ENCODE measurements around the gene CDC6. TPM values are rescaled to one million over a fixed set of nuclear protein-coding genes. Genes with fewer than 3 reads are reported as not detected.

The CDC6 gene
- total and polyA plus RNA-seq, 2 of the 8 experiments (the other 6 are each of a cell fraction or from before 2014, with no cell fraction given): 50.5 to 140 TPM

DNA sequence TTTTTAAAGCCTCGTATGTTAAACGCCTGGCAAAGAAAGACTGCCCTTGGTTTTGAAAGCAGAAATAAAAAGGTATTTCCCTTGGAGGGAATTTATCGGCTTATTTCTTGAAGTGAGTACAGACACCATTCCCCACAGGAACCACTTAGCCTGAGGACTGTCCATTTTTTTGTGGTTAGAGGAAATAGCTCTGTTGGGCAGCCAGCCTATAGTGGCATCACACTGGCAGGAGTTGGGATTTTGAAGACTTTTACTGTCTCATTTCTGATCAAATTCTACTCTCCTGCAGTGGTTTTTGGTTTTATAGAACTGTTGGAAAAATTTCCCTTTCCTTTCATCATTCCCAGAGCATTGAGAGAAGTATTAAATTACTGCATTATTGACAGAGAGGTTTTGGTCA, 34.1 kb upstream of the CDC6 start:
- Histone ChIP-seq H2BK20ac (ENCODE audit: low read length) (no peak overlapping the region), H3K79me1 (ENCODE audit: low read depth, low read length) (no peaks in the 10 kb centered on the region), H3K36me3 (ENCODE audit: control insufficient read depth in 2 of 4, insufficient read depth in 4 of 4, low read length in 3 of 4) (peaks cover 0 to 7% (median 3%) of the 10 kb centered on the region in 4 experiments; a peak in 5 of 8 replicates), H4K91ac (replicated peaks; ENCODE audit: insufficient read length, low read length) (no peak overlapping the region), H3K14ac (ENCODE audit: insufficient read length) (no peak overlapping the region), H2BK15ac (ENCODE audit: low read length) (no peak overlapping the region), H3K4me3 (ENCODE audit: extremely low read depth in 1 of 4, insufficient read depth in 2 of 4, low read depth in 3 of 4, low read length in 4 of 4) (no peak overlapping the region), H2BK12ac (ENCODE audit: low read depth, low read length) (no peak overlapping the region), H3K56ac (replicated peaks; ENCODE audit: insufficient read length, low read depth, low read length) (no peak overlapping the region), H3K27me3 (replicated peaks in 1 of 4; ENCODE audit: control insufficient read depth in 3 of 4, extremely low read depth in 1 of 4, insufficient read depth in 3 of 4, low read length in 3 of 4) (no peaks in the 10 kb centered on the region), H4K20me1 (replicated peaks in 1 of 2; ENCODE audit: control insufficient read depth in 1 of 2, insufficient read depth in 2 of 2, low read length in 2 of 2) (no peaks in the 10 kb centered on the region), H3K9ac (replicated peaks in 1 of 4; ENCODE audit: extremely low read depth in 1 of 4, low read depth in 3 of 4, low read length in 3 of 4) (no peak overlapping the region), H3K4me2 (ENCODE audit: insufficient read depth in 1 of 2, low read depth in 2 of 2, low read length in 2 of 2) (no peak overlapping the region), H3K9me3 (ENCODE audit: insufficient read depth in 2 of 2, low read depth in 1 of 2, low read length in 1 of 2) (no peaks in the 10 kb centered on the region), H4K5ac (ENCODE audit: insufficient read length, low read depth, low read length) (no peak overlapping the region), H3K23me2 (ENCODE audit: low read depth, low read length) (no peaks in the 10 kb centered on the region), H2BK5ac (ENCODE audit: low read depth, low read length) (no peak overlapping the region), H3K4ac (replicated peaks; ENCODE audit: insufficient read length, low read depth, low read length) (no peak overlapping the region), H3K23ac (ENCODE audit: insufficient read length) (no peak overlapping the region), H3K27ac (ENCODE audit: low read depth, low read length) (no peak overlapping the region), H2AK5ac (ENCODE audit: low read depth, low read length) (no peak overlapping the region), H2BK120ac (replicated peaks; ENCODE audit: low read depth, low read length) (no peak overlapping the region), H3K79me2 (ENCODE audit: control insufficient read depth in 1 of 2, insufficient read depth in 2 of 2, low read length in 2 of 2) (peaks cover 0 to 19% of the 10 kb centered on the region in 2 experiments; a peak in 1 of 4 replicates), H3K18ac (ENCODE audit: extremely low read depth, low read length) (no peak overlapping the region), H4K8ac (ENCODE audit: extremely low read depth, insufficient read depth, low read length) (no peak overlapping the region), H2AFZ (ENCODE audit: low read length) (no peak overlapping the region), H3K4me1 (replicated peaks in 1 of 4; ENCODE audit: control insufficient read depth in 3 of 4, insufficient read depth in 4 of 4, low read length in 3 of 4) (no peaks in the 10 kb centered on the region)
- WGBS, 2 experiments (ENCODE audit: extremely low coverage in 1 of 2, insufficient coverage in 1 of 2, insufficient read length in 1 of 2, insufficient replicate concordance in 2 of 2, low coverage in 1 of 2, low lambda C conversion rate in 2 of 2, missing lambda C conversion rate in 1 of 2): 91% methylated on average over 3 of the region's 3 CpGs; no CpG with 5 or more reads in 1 of the 2 experiments
- FAIRE-seq: no peak
- DNase-seq (ENCODE audit: low read depth in 1 of 2, low spot score in 2 of 2): no peak
- CTCF ChIA-PET (ENCODE audit: partially characterized antibody): no interaction called here
- TF ChIP-seq, protein P1, sequence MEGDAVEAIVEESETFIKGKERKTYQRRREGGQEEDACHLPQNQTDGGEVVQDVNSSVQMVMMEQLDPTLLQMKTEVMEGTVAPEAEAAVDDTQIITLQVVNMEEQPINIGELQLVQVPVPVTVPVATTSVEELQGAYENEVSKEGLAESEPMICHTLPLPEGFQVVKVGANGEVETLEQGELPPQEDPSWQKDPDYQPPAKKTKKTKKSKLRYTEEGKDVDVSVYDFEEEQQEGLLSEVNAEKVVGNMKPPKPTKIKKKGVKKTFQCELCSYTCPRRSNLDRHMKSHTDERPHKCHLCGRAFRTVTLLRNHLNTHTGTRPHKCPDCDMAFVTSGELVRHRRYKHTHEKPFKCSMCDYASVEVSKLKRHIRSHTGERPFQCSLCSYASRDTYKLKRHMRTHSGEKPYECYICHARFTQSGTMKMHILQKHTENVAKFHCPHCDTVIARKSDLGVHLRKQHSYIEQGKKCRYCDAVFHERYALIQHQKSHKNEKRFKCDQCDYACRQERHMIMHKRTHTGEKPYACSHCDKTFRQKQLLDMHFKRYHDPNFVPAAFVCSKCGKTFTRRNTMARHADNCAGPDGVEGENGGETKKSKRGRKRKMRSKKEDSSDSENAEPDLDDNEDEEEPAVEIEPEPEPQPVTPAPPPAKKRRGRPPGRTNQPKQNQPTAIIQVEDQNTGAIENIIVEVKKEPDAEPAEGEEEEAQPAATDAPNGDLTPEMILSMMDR (IDR thresholded peaks at IDR 0.05; ENCODE audit: control extremely low read depth in 1 of 3, insufficient read depth in 1 of 3, low read depth in 1 of 3, low read length in 3 of 3): no peak
- TF ChIP-seq TAF7 (optimal IDR thresholded peaks at IDR 0.05; ENCODE audit: borderline replicate concordance, low read depth, low read length): no peak
- TF ChIP-seq JUND (IDR thresholded peaks at IDR 0.05; ENCODE audit: low read length): no peak
- TF ChIP-seq RFX5 (IDR thresholded peaks at IDR 0.05; ENCODE audit: borderline replicate concordance, low read depth, low read length): no peak
- no peak for TF ChIP-seq HDAC6 (IDR thresholded peaks at IDR 0.05; ENCODE audit: low read depth, low read length)
- POLR2A ChIA-PET (ENCODE audit: partially characterized antibody): interaction anchor here (0.6 kb wide), 1 partner anchor 120 kb away, joined by 3 read pairs; no protein-coding TSS in a partner anchor
